GM21825 (cell line): ENCODE data around the gene PARD3.
"Not testable (repeated sequence)": the region's sequence is repeated elsewhere in the genome, so short reads cannot be mapped to it uniquely, and the experiment has no call there.

Experiments used
- ATAC-seq: cut with Tn5 transposase; IDR thresholded peaks from one replicate; pipeline ENCODE4 v1.9.1; 2021; ENCODE audit warnings: mild to moderate bottlenecking, moderate library complexity; ENCODE audit not compliant: unreplicated experiment

PARD3 gene

DNA sequence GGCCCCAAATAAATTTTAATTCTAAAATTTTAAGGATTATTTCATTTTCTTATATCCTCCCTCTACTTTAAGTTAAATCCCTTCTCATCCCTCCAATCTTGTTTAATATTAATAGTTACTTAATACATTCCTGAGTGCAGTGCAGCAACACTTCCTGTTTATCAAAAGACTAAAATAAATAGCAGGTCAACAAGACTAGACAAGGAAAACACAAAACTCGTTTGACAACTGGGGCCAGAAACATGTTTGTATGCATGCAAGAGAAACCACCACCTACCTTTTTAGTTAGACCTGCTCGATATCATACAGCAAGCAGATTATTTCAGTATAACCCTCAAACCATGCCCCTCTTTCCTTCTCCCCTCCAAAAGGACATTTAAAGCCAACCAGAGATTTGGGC lies 95.8 kb downstream of the PARD3 start:
- ATAC-seq = no peak

DNA sequence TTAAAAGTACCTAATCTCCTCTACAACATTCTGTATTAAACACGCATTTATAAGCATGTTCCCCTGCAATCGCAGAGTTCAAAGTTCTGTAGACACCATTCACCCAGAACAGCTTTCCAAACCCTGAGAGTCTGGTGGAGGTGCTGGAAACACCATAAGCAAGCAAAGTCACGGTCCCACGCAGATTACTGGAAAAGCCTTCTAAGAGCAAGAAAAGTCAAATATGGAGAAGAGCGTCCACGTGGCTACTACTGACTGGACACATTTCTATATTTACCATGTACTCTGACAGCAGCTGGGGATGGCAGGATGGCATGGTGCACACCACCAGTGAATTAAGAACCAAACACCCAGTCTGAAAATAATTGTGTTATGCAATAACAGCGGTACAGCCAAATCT lies 97.7 kb downstream of the PARD3 start:
- no peak for ATAC-seq

DNA sequence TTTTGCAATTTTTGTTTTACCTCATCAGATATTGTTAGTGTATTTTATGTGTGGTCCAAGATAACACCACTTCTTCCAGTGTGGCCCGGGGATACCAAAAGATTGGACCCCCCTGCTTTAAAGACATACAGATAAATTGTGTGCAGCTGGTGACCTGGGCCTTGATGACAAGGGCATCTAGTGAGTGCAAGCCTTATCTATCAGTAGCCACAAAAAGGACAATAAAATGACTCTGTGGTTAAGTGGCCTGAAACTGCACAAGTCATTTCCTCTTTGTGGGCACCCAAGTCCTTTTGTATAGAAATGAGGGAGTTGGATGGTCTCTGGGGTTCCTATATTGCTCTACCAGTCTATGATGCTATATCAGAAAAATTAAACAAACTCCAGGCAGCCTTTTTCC lies 98.1 kb downstream of the PARD3 start:
- ATAC-seq = no peak

DNA sequence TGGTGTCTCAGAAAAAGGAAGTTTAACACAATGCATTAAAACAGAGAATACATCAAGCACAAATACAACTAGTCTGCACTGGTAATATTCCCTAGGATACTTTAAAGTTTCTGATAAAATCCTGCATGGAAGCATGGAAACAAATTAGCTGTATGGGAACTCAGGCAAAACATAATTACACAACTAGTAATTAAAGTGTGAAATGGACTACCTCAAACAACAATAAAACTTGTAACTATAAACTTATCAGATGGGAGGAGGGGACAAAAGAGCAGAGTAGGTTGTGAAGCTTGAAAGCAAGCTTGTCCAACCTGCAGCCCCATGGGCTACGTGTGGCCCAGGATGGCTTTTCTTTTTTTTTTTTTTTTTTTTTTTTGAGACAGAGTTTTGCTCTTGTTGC lies 98.9 kb downstream of the PARD3 start:
- ATAC-seq = no peak

- no peak for ATAC-seq
Measured at GRCh38 chr10:34715511-34716187, 99.4 kb downstream of the PARD3 start.

GRCh38 chr10:34713875-34714274 lies 101.2 kb downstream of the PARD3 start:
- no peak for ATAC-seq

GRCh38 chr10:34711500-34711899 lies 103.6 kb downstream of the PARD3 start:
- ATAC-seq = no peak

DNA sequence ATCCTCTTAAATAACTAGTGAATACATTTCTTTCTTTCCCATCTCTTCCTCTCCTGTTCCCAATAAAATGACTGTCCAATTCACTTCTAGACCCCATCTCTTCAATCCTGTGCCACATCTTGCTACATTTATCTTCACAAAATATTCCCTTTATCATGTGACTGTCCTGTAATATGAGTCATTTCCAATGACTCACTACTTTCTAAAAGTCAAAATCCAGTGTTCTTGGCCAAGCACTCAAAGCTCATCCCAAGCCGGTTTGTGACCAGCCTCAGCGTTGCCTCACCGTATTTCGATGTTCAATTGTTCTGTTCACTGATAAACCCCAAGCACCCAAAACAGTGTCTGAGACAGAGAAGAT lies 104.7 kb downstream of the PARD3 start:
- ATAC-seq = no peak

DNA sequence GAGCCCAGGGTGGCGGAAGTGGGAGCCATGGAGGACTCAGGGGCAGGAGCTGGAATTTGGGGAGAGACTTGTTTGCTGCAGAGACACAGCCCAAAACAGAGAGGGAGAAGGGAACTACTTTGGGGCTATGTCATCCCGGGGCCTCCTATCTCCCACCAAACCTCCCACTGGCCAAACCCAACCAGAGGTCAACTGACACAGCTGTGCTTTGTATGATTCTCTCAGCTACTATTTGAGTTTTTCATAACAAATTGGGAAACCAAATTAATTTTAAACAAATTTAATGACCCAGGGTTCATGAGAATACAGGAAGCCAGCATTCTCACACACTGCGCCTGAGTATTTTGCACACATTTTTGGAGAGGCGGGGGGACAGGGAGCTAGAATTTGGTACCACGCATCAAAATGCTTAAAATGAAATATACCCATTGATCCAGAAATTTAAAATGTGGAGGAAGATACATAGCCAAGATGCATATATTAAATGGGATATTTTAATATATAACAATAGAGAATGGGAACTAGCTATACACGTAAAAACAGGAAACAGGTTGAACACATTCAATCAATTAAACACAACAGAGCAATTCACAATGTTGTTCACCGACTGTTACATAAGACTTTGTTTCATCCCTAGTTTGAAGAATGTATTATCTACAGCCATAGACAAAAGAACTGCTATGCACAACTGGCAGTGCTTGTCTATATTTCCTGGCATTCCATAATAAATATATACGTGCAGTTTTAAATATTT lies 105.3 kb downstream of the PARD3 start:
- ATAC-seq = no peak

- ATAC-seq = no peak
Measured at GRCh38 chr10:34707656-34708055, 107.4 kb downstream of the PARD3 start.

GRCh38 chr10:34706992-34707391 lies 108.1 kb downstream of the PARD3 start:
- ATAC-seq = not testable (repeated sequence)

- no peak for ATAC-seq
Measured at GRCh38 chr10:34706147-34706546, 108.9 kb downstream of the PARD3 start.

DNA sequence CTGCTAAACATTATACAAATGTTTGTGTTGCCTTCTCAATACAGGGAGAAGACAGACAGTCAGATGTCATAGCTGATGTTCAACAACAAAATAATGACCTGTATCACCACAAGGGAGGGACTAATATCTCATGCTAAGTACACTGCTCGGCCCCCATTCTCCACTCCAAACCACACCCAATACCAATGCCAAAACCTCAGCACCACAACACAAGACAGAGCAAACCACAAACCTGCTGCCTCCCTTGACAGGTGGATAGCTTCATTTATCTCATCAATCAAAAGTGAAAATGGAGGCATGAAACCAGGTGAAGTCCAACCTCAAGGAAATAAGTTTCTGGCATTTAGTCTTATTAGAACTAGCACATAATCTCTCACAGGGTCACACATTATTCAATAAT lies 109.5 kb downstream of the PARD3 start:
- no peak for ATAC-seq

DNA sequence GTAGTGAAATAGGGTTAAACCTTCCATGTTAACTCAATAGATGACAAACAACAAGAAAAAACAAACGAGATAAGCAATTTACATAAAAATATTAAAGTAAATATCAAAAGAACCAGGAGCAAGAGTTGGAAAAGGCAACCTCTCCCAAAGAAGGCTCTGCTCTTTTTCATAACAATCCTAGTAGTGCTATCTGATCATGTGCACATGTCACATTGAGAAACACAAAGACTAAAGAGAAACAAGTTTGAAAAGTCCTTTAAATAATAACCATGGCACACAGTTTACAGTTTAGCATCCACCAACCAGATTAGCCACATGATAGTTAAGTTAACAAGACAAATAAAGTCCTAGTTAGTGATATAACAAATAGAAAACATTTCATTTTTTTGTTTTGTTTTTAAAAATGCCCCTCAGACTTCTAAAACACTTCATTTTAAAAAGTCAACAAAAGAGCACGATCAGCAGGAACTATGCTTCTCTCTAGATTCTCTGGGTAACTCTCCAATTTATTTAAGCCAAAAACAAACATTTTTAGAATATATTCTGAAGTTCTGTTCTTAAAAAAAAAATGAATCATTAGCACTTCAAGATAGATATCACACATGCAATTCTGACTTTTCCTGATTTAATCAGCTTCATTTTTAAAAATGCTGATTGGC lies 110.4 kb downstream of the PARD3 start:
- ATAC-seq = no peak

DNA sequence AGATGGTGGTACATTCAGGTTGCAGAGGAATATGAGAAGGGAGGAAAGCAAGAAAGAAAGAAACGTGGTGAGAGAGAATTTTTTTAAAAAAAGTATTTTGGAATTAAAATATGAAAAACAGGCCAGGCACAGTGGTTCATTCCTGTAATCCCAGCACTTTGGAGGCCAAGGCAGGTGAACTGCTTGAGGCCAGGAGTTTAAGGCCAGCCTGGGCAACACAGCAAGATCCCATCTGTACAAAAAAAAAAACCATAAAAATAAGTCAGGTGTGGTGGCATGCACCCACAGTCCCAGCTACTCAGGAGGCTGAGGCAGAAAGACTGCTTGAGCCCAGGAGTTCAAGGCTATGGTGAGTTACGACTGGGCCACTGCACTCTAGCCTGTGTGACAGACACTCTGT lies 112.1 kb downstream of the PARD3 start:
- no peak for ATAC-seq

GRCh38 chr10:34702093-34702937 lies 112.8 kb downstream of the PARD3 start:
- ATAC-seq = no peak

GRCh38 chr10:34701194-34701593 lies 113.9 kb downstream of the PARD3 start:
- ATAC-seq = no peak

GRCh38 chr10:34700752-34701151 lies 114.3 kb downstream of the PARD3 start:
- not testable (repeated sequence) for ATAC-seq

DNA sequence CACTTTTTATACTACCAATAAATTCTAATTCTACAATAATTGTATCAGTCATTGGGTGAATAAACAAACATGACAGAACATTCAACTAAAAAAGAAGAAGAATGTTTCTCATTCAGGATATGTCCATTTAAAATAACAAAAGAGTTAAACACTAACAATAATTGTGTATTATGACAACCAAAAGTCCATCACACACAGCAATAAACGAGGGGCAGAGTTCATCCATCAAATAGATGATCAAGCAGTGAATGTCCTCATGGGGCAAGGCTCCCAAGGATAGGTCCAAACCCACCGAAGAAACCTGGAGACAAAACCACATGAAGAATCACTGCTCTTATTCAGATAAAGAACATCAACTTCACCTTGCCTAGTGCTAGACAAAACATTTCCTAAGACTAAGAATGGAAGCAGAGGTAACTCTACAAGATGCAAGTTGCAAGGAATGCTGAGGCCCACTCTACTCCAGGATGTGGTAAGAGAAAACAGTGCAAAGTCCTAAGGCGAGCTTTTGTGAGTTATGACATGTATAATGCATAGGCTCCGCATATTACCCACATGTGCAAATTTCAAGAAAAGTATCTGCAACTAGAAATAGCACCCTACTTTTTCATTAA lies 115.1 kb downstream of the PARD3 start:
- no peak for ATAC-seq

GRCh38 chr10:34698979-34699378 lies 116.1 kb downstream of the PARD3 start:
- no peak for ATAC-seq
